OCI-LY7 (cell line): ENCODE data around the gene RBM23. TPM values are rescaled to one million over a fixed set of nuclear protein-coding genes. Genes with fewer than 3 reads are reported as not detected.

ENCODE experiments used
- BruUV-seq: library from RNA; stranded (reverse); fragments of 400-500 nt; replicated peaks from 2 replicates; lab custom pipeline; 2021; lab: Mats Ljungman, UMichigan
- CTCF ChIA-PET: fragments of 300-600 bp; sonication (Branson Sonifier 250); formaldehyde crosslinking; loops from one replicate; lab custom pipeline; 2022; ENCODE audit warnings: antibody characterized with exemption; ENCODE audit not compliant: unreplicated experiment; lab: Charles Lee
- POLR2A ChIA-PET: fragments of 300-600 bp; sonication (Branson Sonifier 250); formaldehyde crosslinking; loops from one replicate; lab custom pipeline; 2022; ENCODE audit warnings: antibody characterized with exemption; lab: Charles Lee
- DNase-seq: peaks from one replicate; pipeline ENCODE4 v3.0.0-alpha.2; 2015; ENCODE audit warnings: low spot score
- H2AFZ ChIP-seq: fragments of 200-600 bp; sonication (generic), shearing (Covaris generic); 2 replicates; pipeline ENCODE4 v1.6.1; 2014; ENCODE audit warnings: mild to moderate bottlenecking, antibody characterized with exemption, low read length, moderate library complexity
- H3K27ac ChIP-seq: fragments of 200-600 bp; sonication (generic); 2 replicates; pipeline ENCODE4 v1.5.1; 2014; ENCODE audit warnings: mixed run types, low read depth, mild to moderate bottlenecking, moderate library complexity, low read length, inconsistent platforms; ENCODE audit not compliant: poor library complexity, severe bottlenecking
- H3K36me3 ChIP-seq: fragments of 200-600 bp; sonication (generic); 2 replicates; pipeline ENCODE4 v1.6.1; 2014; ENCODE audit warnings: mild to moderate bottlenecking, antibody characterized with exemption, low read length, moderate library complexity, mixed read lengths; ENCODE audit not compliant: insufficient read depth
- H3K4me1 ChIP-seq: fragments of 200-600 bp; sonication (generic); 2 replicates; pipeline ENCODE4 v1.5.1; 2014; ENCODE audit warnings: mild to moderate bottlenecking, low read length; ENCODE audit not compliant: insufficient read depth, poor library complexity, severe bottlenecking
- H3K4me2 ChIP-seq: fragments of 200-600 bp; sonication (generic); 2 replicates; pipeline ENCODE4 v1.6.1; 2014; ENCODE audit warnings: mild to moderate bottlenecking, low read length
- H3K4me3 ChIP-seq: fragments of 200-600 bp; sonication (generic); 2 replicates; pipeline ENCODE4 v1.5.1; 2014; ENCODE audit warnings: mild to moderate bottlenecking, low read depth, low read length; ENCODE audit not compliant: poor library complexity, severe bottlenecking
- H3K79me2 ChIP-seq: fragments of 200-600 bp; sonication (generic); 2 replicates; pipeline ENCODE4 v1.6.1; 2016; ENCODE audit warnings: low read depth, mild to moderate bottlenecking, low read length, moderate library complexity, mixed read lengths; ENCODE audit not compliant: insufficient read depth
- H3K9me2 ChIP-seq: fragments of 200-600 bp; sonication (generic); 2 replicates; pipeline ENCODE4 v1.6.1; 2016; ENCODE audit warnings: mild to moderate bottlenecking, low read length, mixed read lengths; ENCODE audit not compliant: insufficient read depth
- H3K9me3 ChIP-seq: fragments of 200-600 bp; sonication (generic); 2 replicates; pipeline ENCODE4 v1.6.1; 2014; ENCODE audit warnings: mild to moderate bottlenecking, mixed run types, low read length, mixed read lengths
- H4K20me1 ChIP-seq: fragments of 200-600 bp; sonication (generic); 2 replicates; pipeline ENCODE4 v1.6.1; 2014; ENCODE audit warnings: mild to moderate bottlenecking, antibody characterized with exemption, low read length, moderate library complexity, mixed read lengths; ENCODE audit not compliant: insufficient read depth
- EZH2phosphoT487 ChIP-seq: fragments of 200-600 bp; sonication (generic); IDR thresholded peaks from 2 replicates; pipeline ENCODE4 v1.6.1; 2018; ENCODE audit warnings: low read depth, borderline replicate concordance, mild to moderate bottlenecking, mixed run types, antibody characterized with exemption, low read length, moderate library complexity, mixed read lengths
- intact Hi-C: fragments of 100-400 bp; cut with micrococcal nuclease; formaldehyde crosslinking; loops from one replicate; pipeline ENCODE4 v1.10.0; 2022; ENCODE audit not compliant: unreplicated experiment
- small RNA-seq: library from RNA; depleted of rRNA; stranded (forward); fragments of <200 nt; gene quantifications from one replicate; pipeline ENCODE3, GENCODE V24; 2014
- total RNA-seq, 2 experiments: library from RNA; depleted of rRNA in 1 of 2; stranded (reverse); fragments of >200 nt in 1 of 2; shearing (Covaris generic) in 1 of 2; gene quantifications; 2 replicates each; pipeline ENCODE4 v1.2.3, GENCODE V29; 2014 to 2022
- TF ChIP-seq, protein P1 (sequence below): fragments of 200-600 bp; sonication (generic); conservative IDR thresholded peaks from 2 replicates; pipeline ENCODE4 v1.5.1; 2014; ENCODE audit warnings: mild to moderate bottlenecking, antibody characterized with exemption, low read length, moderate library complexity, mixed read lengths

RBM23 gene
- total RNA-seq, 2 experiments from 2014 or later, result 81.0 to 90.1 TPM

DNA sequence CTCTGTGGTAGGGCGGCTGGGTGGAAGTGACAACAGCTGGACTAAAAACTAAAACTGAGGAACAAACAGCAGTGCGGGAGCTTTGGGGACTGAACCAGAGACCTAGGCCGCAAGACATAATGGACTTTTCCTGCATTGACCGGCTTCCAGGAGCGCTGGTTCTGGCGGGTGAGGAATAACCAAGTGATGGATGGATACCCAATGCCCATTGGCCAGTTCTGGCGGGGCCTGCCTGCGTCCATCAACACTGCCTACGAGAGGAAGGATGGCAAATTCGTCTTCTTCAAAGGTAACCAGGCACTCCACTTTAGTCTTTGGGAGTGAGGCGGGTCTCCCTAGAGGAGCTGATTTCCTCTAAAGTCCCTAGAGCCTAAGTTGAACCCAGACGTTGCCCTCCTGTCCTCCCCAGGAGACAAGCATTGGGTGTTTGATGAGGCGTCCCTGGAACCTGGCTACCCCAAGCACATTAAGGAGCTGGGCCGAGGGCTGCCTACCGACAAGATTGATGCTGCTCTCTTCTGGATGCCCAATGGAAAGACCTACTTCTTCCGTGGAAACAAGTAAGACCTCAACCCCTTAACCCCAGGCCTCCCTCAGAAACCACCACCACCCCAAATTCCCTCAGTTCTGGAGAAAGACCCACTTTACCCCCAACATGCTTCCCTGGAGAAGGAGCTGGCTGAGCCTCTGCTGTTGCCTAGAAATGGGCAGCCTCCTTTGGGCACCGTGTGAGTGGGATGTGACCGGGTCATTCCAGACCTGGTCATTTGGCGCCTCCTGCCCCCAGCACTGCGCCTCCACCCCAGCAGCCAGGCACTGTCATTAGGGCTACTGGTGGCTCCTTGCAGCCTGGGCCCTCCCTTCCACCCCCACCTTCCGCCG lies 74.5 kb downstream of the RBM23 start:
- Histone ChIP-seq H3K27ac (no peak overlapping the region), H3K4me1 (peaks cover 6% of the 10 kb centered on the region), H4K20me1 (no peaks in the 10 kb centered on the region), H3K36me3 (no peaks in the 10 kb centered on the region), H3K9me2 (no peaks in the 10 kb centered on the region), H3K79me2 (no peaks in the 10 kb centered on the region), H3K4me2 (no peak overlapping the region), H3K4me3 (no peak overlapping the region), H3K9me3 (no peaks in the 10 kb centered on the region), H2AFZ (no peak overlapping the region)
- no TSS peak for BruUV-seq
- CTCF ChIA-PET, result interaction anchor here (0.8 kb wide), 1 partner anchor 10 kb away, joined by 4 read pairs; no protein-coding TSS in a partner anchor
- intact Hi-C loops, result no loop called here
- POLR2A ChIA-PET, result interaction anchor here (0.6 kb wide), 1 partner anchor 17 kb away, joined by 3 read pairs; no protein-coding TSS in a partner anchor
- TF ChIP-seq EZH2phosphoT487, result no peak
- TF ChIP-seq, protein P1, sequence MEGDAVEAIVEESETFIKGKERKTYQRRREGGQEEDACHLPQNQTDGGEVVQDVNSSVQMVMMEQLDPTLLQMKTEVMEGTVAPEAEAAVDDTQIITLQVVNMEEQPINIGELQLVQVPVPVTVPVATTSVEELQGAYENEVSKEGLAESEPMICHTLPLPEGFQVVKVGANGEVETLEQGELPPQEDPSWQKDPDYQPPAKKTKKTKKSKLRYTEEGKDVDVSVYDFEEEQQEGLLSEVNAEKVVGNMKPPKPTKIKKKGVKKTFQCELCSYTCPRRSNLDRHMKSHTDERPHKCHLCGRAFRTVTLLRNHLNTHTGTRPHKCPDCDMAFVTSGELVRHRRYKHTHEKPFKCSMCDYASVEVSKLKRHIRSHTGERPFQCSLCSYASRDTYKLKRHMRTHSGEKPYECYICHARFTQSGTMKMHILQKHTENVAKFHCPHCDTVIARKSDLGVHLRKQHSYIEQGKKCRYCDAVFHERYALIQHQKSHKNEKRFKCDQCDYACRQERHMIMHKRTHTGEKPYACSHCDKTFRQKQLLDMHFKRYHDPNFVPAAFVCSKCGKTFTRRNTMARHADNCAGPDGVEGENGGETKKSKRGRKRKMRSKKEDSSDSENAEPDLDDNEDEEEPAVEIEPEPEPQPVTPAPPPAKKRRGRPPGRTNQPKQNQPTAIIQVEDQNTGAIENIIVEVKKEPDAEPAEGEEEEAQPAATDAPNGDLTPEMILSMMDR, result no peak
- DNase-seq, result no peak

Small RNAs within 50 kb of the gene (small RNA-seq; reads per million reads assigned to genes)
- not detected for gene RF00019

Other genes with a start within 250 kb of the RBM23 start
- gene OXA1L, start 152.5 kb downstream of the RBM23 start, total RNA-seq (2014; rRNA removed; shearing (Covaris generic)), result 128 and 153 TPM in 2 replicates
- gene OXA1L, start 152.5 kb downstream of the RBM23 start, total RNA-seq (2022), result 141 and 150 TPM in 2 replicates
- 30.6 and 32.7 TPM in 2 replicates for gene SLC7A7, start 103.7 kb downstream of the RBM23 start, total RNA-seq (2014; rRNA removed; shearing (Covaris generic))
- 50.0 and 59.2 TPM in 2 replicates for gene SLC7A7, start 103.7 kb downstream of the RBM23 start, total RNA-seq (2022)
- gene MRPL52, start 89.3 kb downstream of the RBM23 start, total RNA-seq (2014; rRNA removed; shearing (Covaris generic)), result 100 and 126 TPM in 2 replicates
- gene MRPL52, start 89.3 kb downstream of the RBM23 start, total RNA-seq (2022), result 164 and 181 TPM in 2 replicates
- gene MMP14, start 82.6 kb downstream of the RBM23 start, total RNA-seq (2014; rRNA removed; shearing (Covaris generic)), result 2.8 TPM in 2 replicates
- 9.0 and 11.9 TPM in 2 replicates for gene MMP14, start 82.6 kb downstream of the RBM23 start, total RNA-seq (2022)
- 19.0 and 25.5 TPM in 2 replicates for gene LRP10, start 47.4 kb downstream of the RBM23 start, total RNA-seq (2014; rRNA removed; shearing (Covaris generic))
- 53.3 and 55.1 TPM in 2 replicates for gene LRP10, start 47.4 kb downstream of the RBM23 start, total RNA-seq (2022)
- 1.1 and 5.7 TPM in 2 replicates for gene REM2, start 35.9 kb downstream of the RBM23 start, total RNA-seq (2014; rRNA removed; shearing (Covaris generic))
- 1.5 and 2.1 TPM in 2 replicates for gene REM2, start 35.9 kb downstream of the RBM23 start, total RNA-seq (2022)
- 82.2 and 93.1 TPM in 2 replicates for gene PRMT5, start 10.2 kb upstream of the RBM23 start, total RNA-seq (2014; rRNA removed; shearing (Covaris generic))
- 124 and 135 TPM in 2 replicates for gene PRMT5, start 10.2 kb upstream of the RBM23 start, total RNA-seq (2022)
- gene HAUS4, start 37.9 kb upstream of the RBM23 start, total RNA-seq (2014; rRNA removed; shearing (Covaris generic)), result 105 and 126 TPM in 2 replicates
- 96.7 and 103 TPM in 2 replicates for gene HAUS4, start 37.9 kb upstream of the RBM23 start, total RNA-seq (2022)
- 0.13 and 0.22 TPM in 2 replicates for gene AJUBA, start 63.4 kb upstream of the RBM23 start, total RNA-seq (2014; rRNA removed; shearing (Covaris generic))
- gene AJUBA, start 63.4 kb upstream of the RBM23 start, total RNA-seq (2022), result 0.37 and 0.88 TPM in 2 replicates
- 13.8 and 17.9 TPM in 2 replicates for gene C14orf93, start 91.0 kb upstream of the RBM23 start, total RNA-seq (2014; rRNA removed; shearing (Covaris generic))
- gene C14orf93, start 91.0 kb upstream of the RBM23 start, total RNA-seq (2022), result 15.2 and 17.4 TPM in 2 replicates
- 111 and 133 TPM in 2 replicates for gene PSMB5, start 115.8 kb upstream of the RBM23 start, total RNA-seq (2014; rRNA removed; shearing (Covaris generic))
- gene PSMB5, start 115.8 kb upstream of the RBM23 start, total RNA-seq (2022), result 85.5 and 122 TPM in 2 replicates
- gene PSMB11, start 123.1 kb upstream of the RBM23 start, total RNA-seq (2014; rRNA removed; shearing (Covaris generic)), result not detected in 2 replicates
- gene PSMB11, start 123.1 kb upstream of the RBM23 start, total RNA-seq (2022), result not detected in 2 replicates
- 1.1 and 1.5 TPM in 2 replicates for gene CDH24, start 138.4 kb upstream of the RBM23 start, total RNA-seq (2014; rRNA removed; shearing (Covaris generic))
- gene CDH24, start 138.4 kb upstream of the RBM23 start, total RNA-seq (2022), result 0.46 and 0.51 TPM in 2 replicates
- gene ACIN1, start 176.0 kb upstream of the RBM23 start, total RNA-seq (2014; rRNA removed; shearing (Covaris generic)), result 107 and 130 TPM in 2 replicates
- gene ACIN1, start 176.0 kb upstream of the RBM23 start, total RNA-seq (2022), result 203 and 206 TPM in 2 replicates
- 25.9 and 44.5 TPM in 2 replicates for gene C14orf119, start 176.4 kb upstream of the RBM23 start, total RNA-seq (2014; rRNA removed; shearing (Covaris generic))
- gene C14orf119, start 176.4 kb upstream of the RBM23 start, total RNA-seq (2022), result 37.0 and 42.4 TPM in 2 replicates
- gene CIROP, start 185.8 kb upstream of the RBM23 start, total RNA-seq (2014; rRNA removed; shearing (Covaris generic)), result not detected in 2 replicates
- not detected in 2 replicates for gene CIROP, start 185.8 kb upstream of the RBM23 start, total RNA-seq (2022)
- gene CEBPE, start 200.1 kb upstream of the RBM23 start, total RNA-seq (2014; rRNA removed; shearing (Covaris generic)), result 0.67 and 1.1 TPM in 2 replicates
- 2.2 and 2.3 TPM in 2 replicates for gene CEBPE, start 200.1 kb upstream of the RBM23 start, total RNA-seq (2022)